AG04450 (cell line): ENCODE results near the gene SHC3. TPM values are rescaled to one million over a fixed set of nuclear protein-coding genes. Genes with fewer than 3 reads are reported as not detected.

Experiments used
- CTCF ChIA-PET: fragments of 300-600, 350-600 bp; formaldehyde crosslinking; extraction: SDS; loops from one replicate; lab custom pipeline; 2022; ENCODE audit warnings: antibody characterized with exemption, inconsistent platforms; lab: Charles Lee
- POLR2A ChIA-PET: fragments of 350-600 bp; formaldehyde crosslinking; extraction: SDS; loops from one replicate; lab custom pipeline; 2021; ENCODE audit warnings: antibody characterized with exemption, inconsistent platforms; lab: Yijun Ruan, JAX
- DNase-seq: peaks from one replicate; pipeline ENCODE4 v3.0.0-alpha.2; 2011; ENCODE audit warnings: low read depth, low spot score
- H3K27ac ChIP-seq: one replicate; pipeline ENCODE4 v1.5.1; 2012; ENCODE audit warnings: low read depth, low read length, control low read depth
- H3K27me3 ChIP-seq: one replicate; pipeline ENCODE4 v1.6.0; 2012; ENCODE audit warnings: low read length; ENCODE audit not compliant: control insufficient read depth, insufficient read depth
- H3K4me3 ChIP-seq: 2 replicates; pipeline ENCODE4 v1.5.1; 2011; ENCODE audit warnings: mild to moderate bottlenecking, low read depth, low read length, control low read depth
- H3K9me3 ChIP-seq: 2 replicates; pipeline ENCODE4 v1.5.1; 2012; ENCODE audit warnings: low read length; ENCODE audit not compliant: control insufficient read depth, insufficient read depth
- CTCF ChIP-seq: IDR thresholded peaks from 2 replicates; pipeline ENCODE4 v1.5.1; 2011; ENCODE audit warnings: low read depth, low read length, control low read depth, inconsistent platforms
- polyA plus RNA-seq: library from polyadenylated mRNA; depleted of rRNA; stranded (reverse); fragments of >200 nt; gene quantifications from 2 replicates; pipeline ENCODE4 v1.2.3, GENCODE V29; 2011

The SHC3 gene
- polyA plus RNA-seq, 1 experiment, result 4.3 TPM

GRCh38 chr9:89020754-89021153 is 157.9 kb downstream of the SHC3 start:
- H3K4me3 ChIP-seq, result no peak overlapping the region
- H3K27ac ChIP-seq, result no peak overlapping the region
- no peak for TF ChIP-seq CTCF
- POLR2A ChIA-PET, result interaction anchor here (0.5 kb wide), 1 partner anchor 537 kb away, joined by 8 read pairs; no protein-coding TSS in a partner anchor
- no peaks in the 10 kb centered on the region for H3K27me3 ChIP-seq
- H3K9me3 ChIP-seq, result no peaks in the 10 kb centered on the region
- CTCF ChIA-PET, result interaction anchor here (0.5 to 0.6 kb wide), 2 partner anchors 158 to 300 kb away, joined by 3 to 4 read pairs; partner anchors contain the start of gene SHC3
- no peak for DNase-seq

- no peaks in the 10 kb centered on the region for H3K27me3 ChIP-seq
- POLR2A ChIA-PET, result no interaction called here
- CTCF ChIA-PET, result no interaction called here
- no peak for DNase-seq
- no peak overlapping the region for H3K27ac ChIP-seq
- no peaks in the 10 kb centered on the region for H3K9me3 ChIP-seq
- H3K4me3 ChIP-seq, result no peak overlapping the region
- TF ChIP-seq CTCF, result no peak
These were observed 163.3 kb downstream of the SHC3 start for GRCh38 chr9:89015336-89015735.

- ChIA-PET POLR2A (no interaction called here), CTCF (no interaction called here)
- no peak overlapping the region for H3K4me3 ChIP-seq
- H3K27me3 ChIP-seq, result no peaks in the 10 kb centered on the region
- TF ChIP-seq CTCF, result no peak
- DNase-seq, result no peak
- H3K9me3 ChIP-seq, result no peaks in the 10 kb centered on the region
- H3K27ac ChIP-seq, result no peak overlapping the region
These were observed 164.5 kb downstream of the SHC3 start for GRCh38 chr9:89014153-89014552.

- DNase-seq, result no peak
- no peak overlapping the region for H3K4me3 ChIP-seq
- POLR2A ChIA-PET, result no interaction called here
- TF ChIP-seq CTCF, result no peak
- H3K9me3 ChIP-seq, result no peaks in the 10 kb centered on the region
- H3K27ac ChIP-seq, result no peak overlapping the region
- CTCF ChIA-PET, result no interaction called here
- no peaks in the 10 kb centered on the region for H3K27me3 ChIP-seq
These were observed 165.0 kb downstream of the SHC3 start for GRCh38 chr9:89013660-89014059.

- ChIA-PET CTCF (no interaction called here), POLR2A (no interaction called here)
- Histone ChIP-seq H3K27ac (no peak overlapping the region), H3K4me3 (no peak overlapping the region), H3K27me3 (no peaks in the 10 kb centered on the region), H3K9me3 (no peaks in the 10 kb centered on the region)
- TF ChIP-seq CTCF, result no peak
- no peak for DNase-seq
These were observed 166.2 kb downstream of the SHC3 start for GRCh38 chr9:89012294-89013042.
